Sciatic nerve (tissue), 2 donors: ENCODE data around the gene ABAT. TPM values are rescaled to one million over a fixed set of nuclear protein-coding genes. Genes with fewer than 3 reads are reported as not detected.

Experiments used
- ATAC-seq: fragments of 200-7000 bp; cut with Tn5 transposase; one replicate; pipeline ENCODE4 v1.9.1; 2020; ENCODE audit warnings: mild to moderate bottlenecking, moderate library complexity
- DNase-seq: peaks from one replicate; pipeline ENCODE4 v3.0.0-alpha.2; 2020; ENCODE audit warnings: low spot score
- intact Hi-C: fragments of 100-400 bp; cut with DNase I; formaldehyde crosslinking; loops from one replicate; pipeline ENCODE4 v1.14.2; 2022
- total RNA-seq: library from RNA; stranded (reverse); fragmentation: NEBNext Ultra II Directional; extraction: Animal tissue kit (Norgen Biotek cat#: 25700); gene quantifications from one replicate; pipeline ENCODE4 v1.2.1, GENCODE V29; 2021
- donor health status: DM: no; HTN: no; CAD: no.
- donor health status: DM: no; HTN: no; CAD: no.

The ABAT gene
- total RNA-seq, 1 donor from 2014 or later = 24.2 TPM

DNA sequence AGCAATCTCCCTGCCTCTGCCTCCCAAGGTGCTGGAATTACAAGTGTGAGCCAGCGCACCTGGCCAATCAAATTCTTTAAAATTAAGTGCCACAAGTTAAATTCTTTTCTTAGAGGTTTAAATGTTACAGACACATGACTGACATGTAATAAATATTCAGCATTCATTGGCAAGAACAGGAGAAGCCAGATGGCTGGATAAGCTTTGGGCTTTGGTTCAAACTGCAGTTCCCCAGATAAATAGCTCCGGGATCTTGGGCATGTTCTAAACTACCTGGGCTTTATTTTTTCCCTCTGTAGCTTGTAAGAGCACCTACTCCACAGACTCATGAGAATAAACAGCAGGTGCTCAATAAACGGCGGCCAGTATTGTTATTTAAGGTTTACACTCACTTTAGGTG, 34.1 kb downstream of the ABAT start:
- intact Hi-C loops = no loop called here
- ATAC-seq (no peak), DNase-seq (no peak)

DNA sequence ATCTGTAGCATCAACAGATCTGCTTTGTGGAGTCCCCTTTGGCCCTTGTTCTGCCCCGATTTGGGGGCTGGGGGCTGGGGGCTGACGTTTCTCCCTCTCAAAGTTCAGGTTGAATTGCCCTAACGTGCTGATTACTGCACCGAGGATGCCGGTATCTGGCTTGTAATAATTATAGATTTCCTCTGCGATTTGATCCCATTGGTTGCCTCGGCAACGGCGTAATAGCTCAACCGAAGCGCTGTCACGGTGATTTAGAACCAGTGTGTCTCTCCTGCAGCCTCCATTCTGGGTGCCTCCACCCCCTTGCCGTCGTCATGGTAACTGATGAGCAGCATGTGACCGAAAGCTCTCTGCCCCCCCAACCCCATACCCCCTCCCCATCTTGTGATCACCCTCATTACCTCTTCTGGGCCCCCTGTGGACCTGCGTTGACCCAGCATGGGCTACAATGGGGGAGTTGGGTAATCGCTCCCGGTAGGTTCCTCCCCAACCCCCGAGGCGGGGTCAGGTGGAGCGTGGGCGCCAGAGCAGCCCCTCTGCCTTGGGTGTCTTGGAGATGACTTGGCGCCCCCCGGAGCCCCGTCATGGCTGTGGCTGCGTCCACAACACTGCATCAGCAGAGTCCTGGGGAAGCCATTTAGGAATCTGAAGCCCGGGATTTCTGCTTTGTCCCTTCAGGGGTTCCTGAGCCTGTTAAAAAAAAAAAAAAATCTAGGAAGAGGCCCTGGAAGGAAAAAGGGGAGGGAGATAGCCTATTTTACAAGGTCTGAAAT, 38.4 kb downstream of the ABAT start:
- ATAC-seq = no peak
- intact Hi-C loops = no loop called here
- no peak for DNase-seq

DNA sequence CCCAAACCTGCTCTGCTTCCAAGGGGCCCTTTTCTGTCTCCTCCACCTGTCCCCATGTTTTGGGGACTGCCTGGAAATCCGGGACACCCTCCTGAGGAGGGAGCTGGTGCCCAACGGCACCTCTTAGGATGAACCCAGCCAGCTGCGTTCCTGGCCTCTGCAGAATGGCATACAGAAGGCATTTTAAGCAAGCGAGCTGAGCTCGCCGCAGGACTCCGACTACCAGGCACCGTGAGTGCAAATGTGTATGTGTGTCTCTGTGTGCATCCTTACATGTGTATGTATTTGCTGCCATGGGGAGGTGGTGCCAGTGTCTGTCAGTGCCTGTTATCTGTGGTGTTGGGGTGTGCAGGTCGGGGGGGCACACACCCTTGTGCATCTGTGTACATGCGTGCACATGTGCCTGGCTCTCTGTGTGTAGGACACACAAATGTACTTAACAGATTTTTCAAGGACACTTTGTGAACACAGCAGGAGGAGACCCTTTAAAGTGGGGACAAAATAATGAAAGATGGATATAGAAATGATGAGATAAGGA, 39.3 kb downstream of the ABAT start:
- ATAC-seq (no peak), DNase-seq (no peak)
- intact Hi-C loops = no loop called here

DNA sequence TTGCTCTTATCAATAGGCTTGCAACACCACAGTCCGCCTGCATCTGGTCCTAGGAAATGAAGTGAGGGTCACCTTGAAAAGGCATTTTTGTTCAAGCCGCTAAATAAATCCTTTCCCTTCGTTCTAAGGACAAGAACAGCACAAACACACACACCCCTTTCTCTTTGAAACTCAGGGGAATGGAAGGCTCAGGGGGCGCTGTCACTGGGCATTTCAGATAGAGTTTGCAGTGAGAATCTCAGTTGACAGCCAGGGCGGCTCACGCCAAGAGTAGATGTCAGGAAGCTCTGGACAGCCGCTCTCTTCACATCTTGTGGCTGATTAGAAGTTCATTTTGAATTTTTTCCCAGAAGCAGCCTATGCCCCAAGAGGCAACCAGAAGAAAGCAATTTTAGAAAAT, 39.8 kb downstream of the ABAT start:
- intact Hi-C loops = no loop called here
- ATAC-seq = no peak
- no peak for DNase-seq

DNA sequence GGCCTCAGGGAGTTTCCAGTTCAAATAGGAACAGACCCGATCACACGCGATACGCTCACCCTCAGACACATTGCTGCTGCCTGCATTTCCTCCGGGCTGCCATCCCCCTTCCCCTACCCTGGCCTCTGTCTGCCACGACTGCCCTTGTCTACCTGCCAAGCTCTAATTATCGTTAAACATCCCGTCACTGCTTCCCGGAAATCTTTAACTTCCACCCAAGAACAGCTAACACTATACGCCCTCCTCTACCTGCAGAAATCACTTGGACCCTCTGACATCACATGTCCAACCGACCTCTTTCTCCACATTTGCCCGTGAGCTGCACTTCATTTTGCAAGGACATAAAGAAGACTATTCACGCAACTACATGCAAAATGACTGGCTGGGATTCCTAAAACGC, 40.4 kb downstream of the ABAT start:
- no peak for DNase-seq
- intact Hi-C loops = no loop called here
- no peak for ATAC-seq

DNA sequence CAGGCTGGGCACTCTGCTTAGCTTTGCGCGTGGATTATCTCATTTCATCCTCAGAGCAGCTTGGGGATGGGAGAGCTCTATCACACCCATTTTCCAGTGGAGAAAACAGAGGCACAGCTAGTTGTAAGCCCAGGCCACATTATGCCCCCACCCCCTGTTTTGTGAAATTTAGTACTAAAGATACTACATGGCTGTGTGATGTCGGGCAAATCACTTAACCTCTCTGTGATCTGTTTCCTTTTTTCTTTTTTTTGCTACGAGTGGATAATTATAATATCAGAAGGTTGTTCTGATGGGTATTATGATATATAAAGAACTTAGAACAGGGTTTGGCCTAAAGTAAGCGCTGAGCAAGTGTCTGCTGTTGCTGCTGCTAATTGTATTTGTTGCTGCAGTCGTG, 41.6 kb downstream of the ABAT start:
- intact Hi-C loops = no loop called here
- no peak for DNase-seq
- no peak for ATAC-seq

DNA sequence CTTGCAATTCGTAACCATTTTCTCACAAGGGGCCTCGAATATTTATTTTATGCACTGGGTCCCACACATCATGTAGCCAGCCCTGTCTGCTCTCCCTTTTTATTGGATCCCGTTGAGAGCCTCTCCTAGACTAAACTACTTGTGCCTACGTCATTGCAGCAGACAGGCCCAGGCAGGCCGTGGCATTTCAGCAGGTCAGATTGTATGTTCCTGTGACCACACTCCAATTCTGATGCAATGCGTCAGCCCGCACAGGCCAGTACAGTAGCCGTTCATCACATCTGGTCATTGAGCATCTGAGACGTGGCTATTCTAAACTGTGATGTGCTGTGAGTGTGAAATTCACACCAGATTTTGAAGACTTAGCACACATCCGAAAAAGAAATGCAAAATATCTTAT, 42.2 kb downstream of the ABAT start:
- ATAC-seq (no peak), DNase-seq (no peak)
- intact Hi-C loops = no loop called here

DNA sequence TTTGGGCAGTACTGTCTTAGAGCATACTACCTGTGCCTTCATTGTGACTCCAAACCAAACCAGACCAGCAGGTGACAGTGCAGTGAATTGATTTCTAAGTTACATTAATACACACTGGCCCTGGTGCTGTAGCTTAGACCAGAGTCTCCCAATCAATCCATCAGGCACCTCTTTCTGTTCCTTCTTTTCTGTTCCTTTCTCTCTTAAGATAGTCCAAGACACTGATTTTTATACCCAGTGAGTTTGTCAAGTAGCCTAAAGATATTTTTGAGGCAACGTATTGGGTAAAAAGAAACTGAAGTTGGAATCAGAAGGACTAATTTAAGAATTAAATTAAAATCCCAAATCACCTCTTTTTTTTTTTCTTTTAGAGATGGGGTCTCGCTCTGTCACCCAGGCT, 43.1 kb downstream of the ABAT start:
- no peak for ATAC-seq
- no peak for DNase-seq
- intact Hi-C loops = no loop called here

DNA sequence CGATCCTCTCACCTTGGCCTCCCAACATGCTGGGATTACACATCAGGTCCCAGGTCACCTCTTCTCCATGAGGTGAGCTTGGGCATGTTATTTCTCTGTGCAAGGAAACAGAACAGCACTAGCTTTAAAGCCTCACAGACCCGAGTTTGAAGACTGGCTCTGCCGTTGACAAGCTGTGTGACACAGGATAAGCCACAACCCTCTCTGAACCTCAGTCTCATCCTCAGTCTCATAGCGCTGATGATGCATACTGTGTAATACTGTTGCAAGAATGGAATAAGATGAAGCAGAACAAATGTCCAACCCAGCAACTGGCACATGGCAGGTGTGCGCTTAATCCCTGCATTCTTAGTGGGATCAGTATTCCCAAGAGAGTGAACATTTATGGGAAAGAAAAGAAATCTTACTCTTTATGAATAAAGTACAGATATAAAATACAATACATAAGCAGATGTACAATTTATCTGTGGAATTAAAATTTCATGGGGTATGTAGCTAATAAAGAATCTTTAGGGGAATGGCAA, 43.5 kb downstream of the ABAT start:
- intact Hi-C loops = no loop called here
- DNase-seq (no peak), ATAC-seq (no peak)

DNA sequence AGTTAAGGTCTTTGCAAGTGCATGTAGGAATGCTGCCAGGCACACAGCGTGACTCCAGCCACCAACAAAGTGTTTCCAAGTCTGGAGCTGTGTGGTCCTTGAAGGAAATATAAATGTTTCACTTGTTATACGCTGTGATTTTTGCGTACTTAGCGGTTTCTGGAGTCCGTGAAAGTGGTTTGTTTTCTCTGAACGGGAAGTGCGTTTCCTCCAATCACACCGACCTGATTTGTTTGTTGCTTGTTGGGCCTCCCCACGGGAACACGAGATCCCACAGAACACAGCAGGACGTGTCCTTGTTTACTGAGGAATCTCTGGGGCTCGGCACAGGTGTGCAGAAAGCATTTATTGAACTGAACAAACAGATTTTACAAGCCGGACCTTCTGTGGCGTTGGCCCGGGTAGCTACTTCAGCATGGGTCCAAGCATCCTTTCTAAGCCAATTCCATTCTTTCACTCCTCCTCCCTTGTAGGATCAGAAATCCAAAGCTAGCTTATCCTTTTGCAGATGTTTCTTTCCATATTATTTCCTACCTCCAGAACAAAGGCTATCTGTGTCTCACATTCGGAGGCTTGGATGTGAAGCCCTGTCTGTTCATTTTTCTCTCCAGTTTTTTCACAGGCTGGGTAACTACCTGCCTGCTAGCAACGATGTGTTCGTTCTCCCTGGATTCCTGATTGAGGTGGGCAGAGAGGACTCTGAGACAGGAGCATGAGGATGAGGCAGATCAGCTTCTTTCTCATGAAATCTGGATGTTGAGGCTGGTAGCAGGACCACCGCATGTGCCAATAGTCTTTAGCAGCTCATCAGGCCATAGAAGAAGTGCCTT, 44.6 kb downstream of the ABAT start:
- intact Hi-C loops = no loop called here
- DNase-seq = no peak
- peak; percentile 45 for ATAC-seq

DNA sequence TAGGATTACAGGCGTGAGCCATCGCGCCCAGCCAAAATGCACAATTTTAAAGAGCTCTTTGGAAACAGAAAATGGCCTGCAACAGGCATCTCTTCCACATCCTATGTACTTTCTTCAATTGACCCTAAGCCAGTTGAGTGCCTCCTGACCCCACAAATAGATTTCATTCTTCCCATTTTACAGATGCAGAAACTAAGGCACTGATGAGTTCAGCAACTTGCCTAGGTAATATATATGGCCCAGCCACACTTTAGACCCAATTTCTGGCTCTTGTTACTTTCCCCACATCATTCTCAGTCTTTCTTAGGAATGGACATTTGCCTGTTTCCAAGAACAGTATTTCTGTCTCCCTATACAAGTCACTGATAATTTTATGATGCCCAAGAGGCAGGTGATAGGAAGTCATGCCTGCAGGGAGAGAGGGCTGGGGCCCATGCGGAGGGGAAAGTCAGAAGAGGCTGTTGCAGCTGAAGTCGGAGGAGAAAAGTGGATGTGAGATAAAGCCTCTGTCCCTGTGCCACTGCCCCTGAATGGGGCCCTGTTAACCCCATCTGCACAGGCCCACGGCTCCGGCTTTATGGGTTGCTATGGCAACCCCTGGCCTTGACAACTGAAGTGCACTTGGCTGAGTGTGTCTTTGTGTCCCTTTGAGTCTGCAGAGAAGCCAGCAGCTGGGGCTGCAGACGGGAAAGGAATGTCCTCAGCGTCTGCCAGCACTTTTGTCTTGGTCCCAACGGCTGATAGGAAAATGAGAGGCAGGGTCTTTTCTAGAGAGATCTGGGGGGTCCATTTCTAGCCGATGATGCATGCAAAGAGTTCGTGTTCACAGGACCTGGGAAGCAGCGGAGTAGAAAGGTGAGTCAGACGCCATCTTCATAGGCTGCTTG, 45.9 kb downstream of the ABAT start:
- intact Hi-C loops = no loop called here
- no peak for ATAC-seq
- no peak for DNase-seq

DNA sequence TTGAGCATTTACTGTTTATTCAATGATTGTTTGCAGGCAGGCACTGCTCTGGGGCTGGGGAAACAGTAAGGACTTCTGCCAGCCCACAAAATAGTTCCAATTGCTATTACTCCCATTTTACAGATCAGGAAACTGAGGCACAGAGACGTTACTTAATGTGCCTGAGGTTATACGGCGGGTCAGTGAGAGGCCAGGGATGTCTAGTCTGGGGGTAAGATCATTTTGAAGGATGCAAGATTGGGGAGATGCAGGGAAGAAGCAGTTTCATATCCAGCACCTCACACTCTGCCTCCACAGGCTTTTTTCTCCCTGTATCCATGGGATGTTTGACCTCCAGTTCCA, 46.5 kb downstream of the ABAT start:
- DNase-seq (no peak), ATAC-seq (no peak)
- intact Hi-C loops = no loop called here

DNA sequence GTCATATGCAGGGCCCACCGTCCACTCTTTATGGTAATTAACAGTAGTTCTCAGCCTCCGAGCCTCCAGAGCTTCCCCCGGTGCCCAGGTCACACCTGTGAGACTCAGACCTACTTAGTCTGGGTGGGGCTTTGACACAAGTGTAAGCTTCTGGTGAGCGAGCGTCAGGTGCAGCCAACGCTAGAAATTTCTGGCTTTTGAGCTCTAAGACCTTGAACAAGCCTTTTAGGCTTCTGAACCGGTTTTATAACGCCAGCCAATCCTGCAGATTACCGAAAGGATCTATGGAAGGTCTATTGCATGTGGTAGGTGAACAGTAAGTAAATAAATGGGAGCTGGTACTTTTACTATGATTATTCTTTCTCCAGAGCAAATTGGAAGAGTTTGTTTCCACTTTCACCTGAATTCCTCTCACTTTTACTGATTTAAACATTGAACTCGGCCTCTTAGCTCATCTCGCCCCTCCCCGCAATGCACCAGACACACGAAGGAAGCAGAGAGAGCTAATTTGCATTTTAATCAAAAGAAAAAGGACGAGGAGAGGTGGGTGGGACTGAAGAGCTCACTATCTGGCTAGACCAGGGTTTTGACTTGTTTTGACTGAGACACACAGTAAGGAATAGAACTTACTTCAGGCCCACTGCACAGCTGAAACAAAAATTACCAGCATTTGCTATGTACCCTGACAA, 47.1 kb downstream of the ABAT start:
- intact Hi-C loops = no loop called here
- DNase-seq (no peak), ATAC-seq (no peak)

DNA sequence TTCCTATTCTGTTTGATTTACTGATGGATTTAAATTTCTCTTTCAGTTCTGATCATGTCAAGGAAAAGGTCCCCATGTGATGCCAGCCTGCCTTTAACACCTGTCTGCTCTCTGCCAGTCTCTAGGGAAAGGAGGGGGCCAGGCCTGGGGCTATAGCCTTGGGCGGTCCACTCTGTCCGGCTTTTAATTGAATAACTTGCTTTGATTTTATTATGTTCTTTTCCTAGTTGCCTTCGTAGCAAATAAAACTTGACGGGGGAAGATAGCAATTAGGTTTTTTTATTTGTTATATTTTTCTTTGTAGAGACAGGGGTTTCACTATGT, 47.6 kb downstream of the ABAT start:
- DNase-seq (no peak), ATAC-seq (no peak)
- intact Hi-C loops = no loop called here

DNA sequence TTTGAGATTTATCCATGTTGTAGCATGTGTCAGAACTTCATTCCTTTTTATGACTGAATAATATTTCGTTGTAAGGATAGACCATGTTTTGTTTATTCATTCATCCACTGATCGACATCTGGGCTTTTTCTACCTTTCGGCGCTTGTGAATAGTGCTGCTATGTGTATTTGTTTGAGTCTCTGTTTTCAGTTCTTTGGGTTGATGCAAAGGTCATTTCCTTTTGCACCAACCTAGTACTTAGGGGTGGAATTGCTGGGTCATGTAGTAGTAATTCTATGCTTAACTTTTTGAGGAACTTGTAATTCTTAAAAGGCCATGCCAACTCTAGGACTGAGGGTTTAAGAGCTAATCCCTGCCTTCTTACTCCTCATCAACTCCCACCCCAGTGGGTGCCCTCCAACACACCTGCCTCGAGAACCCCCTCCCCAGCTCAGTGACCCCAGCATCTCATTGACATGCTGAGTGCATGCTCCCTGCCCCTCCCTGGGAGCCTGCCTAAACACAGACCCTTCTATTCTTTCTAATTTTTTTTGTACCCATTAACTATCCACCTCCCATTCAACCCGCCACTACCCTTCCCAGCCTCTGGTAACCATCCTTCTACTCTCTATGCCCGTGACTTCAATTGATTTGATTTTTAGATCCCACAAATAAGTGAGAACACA, 51.2 kb downstream of the ABAT start:
- intact Hi-C loops = no loop called here
- DNase-seq (no peak), ATAC-seq (no peak)

DNA sequence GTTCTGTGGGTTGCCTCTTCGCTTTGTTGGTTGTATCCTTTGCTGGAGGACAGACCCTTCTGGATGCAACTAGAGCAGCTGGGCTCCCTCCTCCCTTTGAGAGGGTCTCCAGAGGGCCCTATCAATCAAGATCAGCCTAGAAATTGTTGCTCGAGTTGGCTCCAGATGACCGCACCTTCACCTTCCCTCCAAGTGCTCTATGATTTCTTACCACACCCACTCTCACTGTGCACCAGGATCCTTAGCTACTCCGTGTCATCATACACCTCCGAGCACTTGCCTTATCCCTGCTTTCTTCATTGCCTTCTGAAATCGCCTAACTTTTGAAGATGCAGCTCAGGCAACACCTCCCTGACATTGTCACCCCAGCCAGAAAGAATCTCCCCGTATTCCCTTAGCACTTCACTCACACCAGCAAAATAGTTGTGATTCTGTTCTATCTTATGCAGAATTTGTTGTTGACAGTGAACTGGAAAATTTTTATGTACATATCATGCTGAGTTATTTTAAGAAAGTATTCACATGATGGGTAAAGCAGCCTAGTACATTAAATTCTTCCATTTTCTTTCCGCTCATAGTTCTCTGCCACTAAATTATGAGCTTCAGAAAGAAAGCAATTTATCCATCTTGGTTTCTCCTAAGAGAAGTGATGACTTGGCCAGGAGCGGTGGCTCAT, 52.9 kb downstream of the ABAT start:
- intact Hi-C loops = no loop called here
- no peak for DNase-seq
- no peak for ATAC-seq

DNA sequence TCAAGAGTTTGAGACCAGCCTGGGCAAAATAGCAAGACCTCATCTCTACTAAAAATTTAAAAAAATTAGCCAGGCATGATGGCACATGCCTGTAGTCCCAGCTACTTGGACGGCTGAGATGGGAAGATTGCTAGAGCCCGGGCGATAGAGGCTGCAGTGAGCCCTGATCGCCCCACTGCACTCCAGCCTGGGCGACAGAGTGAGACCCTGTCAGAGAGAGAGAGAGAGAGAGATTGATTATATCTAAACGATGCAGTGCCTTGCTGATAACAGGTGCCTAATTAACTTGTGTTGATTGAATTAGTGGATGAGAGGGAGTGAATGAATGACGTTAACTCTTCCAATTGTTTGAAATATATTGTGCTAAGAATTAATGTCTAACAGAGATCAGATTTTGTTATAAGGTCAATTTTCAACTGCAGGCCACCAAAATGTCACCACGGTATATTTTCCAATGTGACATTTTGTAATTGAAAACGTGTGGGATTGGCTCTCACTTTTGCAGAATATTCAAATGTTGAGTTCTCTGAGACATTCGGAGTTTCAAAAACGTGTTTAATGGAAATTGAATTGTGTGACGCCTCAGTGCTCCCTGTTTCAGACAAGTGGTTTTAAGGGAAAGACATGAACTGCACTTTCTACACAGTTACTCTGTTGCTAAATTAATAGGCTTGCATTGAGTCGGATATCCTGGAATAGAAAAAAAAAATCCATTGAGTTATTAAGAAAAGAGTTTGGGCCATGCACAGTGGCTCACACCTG, 53.6 kb downstream of the ABAT start:
- intact Hi-C loops = no loop called here
- no peak for DNase-seq
- no peak for ATAC-seq
